Measurements from ENCODE around the gene AMY2A. TPM values are rescaled to one million over a fixed set of nuclear protein-coding genes. Genes with fewer than 3 reads are reported as not detected.
"Not testable (repeated sequence)": the region's sequence is repeated elsewhere in the genome, so short reads cannot be mapped to it uniquely, and the experiment has no call there.

AMY2A gene
- polyA plus RNA-seq = 100 to 1,000 TPM in 1 of 3 donors, 1 to 10 TPM in 1, under 1 TPM in 1; 0.37 to 359 (median 3.9) TPM

- 55 to 91% (median 81%) methylated on average over 3 of the region's 3 CpGs for WGBS, 3 donors
Measured at GRCh38 chr1:103616994-103617477, at the start of gene AMY2A. Gene AMY2A, plus strand, starts transcription at chr1:103617427. Its CDS starts 14 bp downstream, at chr1:103617441.

GRCh38 chr1:103569493-103569892, 47.7 kb upstream of the AMY2A start:
- 96 to 97% (median 96%) methylated on average over 7 of the region's 7 CpGs for WGBS, 3 donors
- H3K27ac ChIP-seq (ENCODE audit: low read depth, low read length) = no peak overlapping the region

More at GRCh38 chr1:103616994-103617477, at the start of gene AMY2A:
- H3K27ac ChIP-seq (ENCODE audit: low read depth, low read length) = not testable (repeated sequence)

- 48 to 97% (median 84%) methylated on average over 2 of the region's 2 CpGs for WGBS, 3 donors
- not testable (repeated sequence) for H3K27ac ChIP-seq (ENCODE audit: low read depth, low read length)
Measured at GRCh38 chr1:103571289-103571688, 45.9 kb upstream of the AMY2A start, which contains the start of gene AMY2B. Gene AMY2B, plus strand, starts transcription at chr1:103571589. Its CDS starts 14 bp downstream, at chr1:103571603.

GRCh38 chr1:103576065-103576464, 41.2 kb upstream of the AMY2A start:
- no peak overlapping the region for H3K27ac ChIP-seq (ENCODE audit: low read depth, low read length)

- not testable (repeated sequence) for H3K27ac ChIP-seq (ENCODE audit: low read depth, low read length)
- 81 to 96% (median 94%) methylated on average over 3 of the region's 5 CpGs for WGBS, 3 donors
Measured at GRCh38 chr1:103576784-103577183, 40.4 kb upstream of the AMY2A start.

GRCh38 chr1:103582464-103582863, 34.8 kb upstream of the AMY2A start:
- H3K27ac ChIP-seq (ENCODE audit: low read depth, low read length) = no peak overlapping the region
- 56 to 63% (median 60%) methylated on average over 1 of the region's 1 CpG for WGBS, 3 donors

GRCh38 chr1:103583887-103584286, 33.3 kb upstream of the AMY2A start:
- 35 to 81% (median 80%) methylated on average over 3 of the region's 3 CpGs for WGBS, 3 donors
- no peak overlapping the region for H3K27ac ChIP-seq (ENCODE audit: low read depth, low read length)

GRCh38 chr1:103584537-103584936, 32.7 kb upstream of the AMY2A start:
- H3K27ac ChIP-seq (ENCODE audit: low read depth, low read length) = no peak overlapping the region
- WGBS, 3 donors = 26 to 77% (median 71%) methylated on average over 2 of the region's 2 CpGs

GRCh38 chr1:103602740-103603139, 14.5 kb upstream of the AMY2A start:
- not testable (repeated sequence) for H3K27ac ChIP-seq (ENCODE audit: low read depth, low read length)
- WGBS, 3 donors = no CpG with 5 or more reads among the region's 3 CpGs

GRCh38 chr1:103616362-103616761, 865 bp upstream of the AMY2A start:
- WGBS, 3 donors = 59 to 93% (median 88%) methylated on average over 2 of the region's 2 CpGs
- H3K27ac ChIP-seq (ENCODE audit: low read depth, low read length) = no peak overlapping the region

GRCh38 chr1:103627436-103627835, 10.2 kb downstream of the AMY2A start:
- WGBS, 3 donors = 54 to 89% (median 85%) methylated on average over 3 of the region's 4 CpGs
- not testable (repeated sequence) for H3K27ac ChIP-seq (ENCODE audit: low read depth, low read length)

GRCh38 chr1:103641194-103641593, 24.0 kb downstream of the AMY2A start:
- no CpG with 5 or more reads among the region's 3 CpGs for WGBS, 3 donors
- H3K27ac ChIP-seq (ENCODE audit: low read depth, low read length) = not testable (repeated sequence)

- H3K27ac ChIP-seq (ENCODE audit: low read depth, low read length) = not testable (repeated sequence)
- WGBS, 3 donors = no CpG with 5 or more reads among the region's 3 CpGs
Measured at GRCh38 chr1:103643908-103644307, 26.7 kb downstream of the AMY2A start.

GRCh38 chr1:103650305-103650704, 33.1 kb downstream of the AMY2A start:
- H3K27ac ChIP-seq (ENCODE audit: low read depth, low read length) = not testable (repeated sequence)
- WGBS, 3 donors = no CpG with 5 or more reads among the region's 3 CpGs

GRCh38 chr1:103650889-103651288, 33.7 kb downstream of the AMY2A start:
- H3K27ac ChIP-seq (ENCODE audit: low read depth, low read length) = not testable (repeated sequence)
- no CpG with 5 or more reads among the region's 4 CpGs for WGBS, 3 donors

GRCh38 chr1:103654133-103654532, 36.9 kb downstream of the AMY2A start:
- H3K27ac ChIP-seq (ENCODE audit: low read depth, low read length) = not testable (repeated sequence)
- no CpG with 5 or more reads among the region's 6 CpGs for WGBS, 3 donors

- H3K27ac ChIP-seq (ENCODE audit: low read depth, low read length) = not testable (repeated sequence)
- WGBS, 3 donors = no CpG with 5 or more reads among the region's 5 CpGs
Measured at GRCh38 chr1:103655460-103655859, 38.2 kb downstream of the AMY2A start, which contains the start of gene AMY1A. Gene AMY1A, plus strand, starts transcription at chr1:103655760. Its CDS starts 571 bp downstream, at chr1:103656331.
